SKM-1 treated with dmso at 0.1 percent for 144 hours (cell line): ENCODE data around the gene MAOA.
"Not testable (repeated sequence)": the region's sequence is repeated elsewhere in the genome, so short reads cannot be mapped to it uniquely, and the experiment has no call there.

Experiments used
- DNase-seq: peaks from one replicate; lab custom pipeline; 2025; ENCODE audit not compliant: unreplicated experiment; lab: John Stamatoyannopoulos, UW

Gene MAOA

DNA sequence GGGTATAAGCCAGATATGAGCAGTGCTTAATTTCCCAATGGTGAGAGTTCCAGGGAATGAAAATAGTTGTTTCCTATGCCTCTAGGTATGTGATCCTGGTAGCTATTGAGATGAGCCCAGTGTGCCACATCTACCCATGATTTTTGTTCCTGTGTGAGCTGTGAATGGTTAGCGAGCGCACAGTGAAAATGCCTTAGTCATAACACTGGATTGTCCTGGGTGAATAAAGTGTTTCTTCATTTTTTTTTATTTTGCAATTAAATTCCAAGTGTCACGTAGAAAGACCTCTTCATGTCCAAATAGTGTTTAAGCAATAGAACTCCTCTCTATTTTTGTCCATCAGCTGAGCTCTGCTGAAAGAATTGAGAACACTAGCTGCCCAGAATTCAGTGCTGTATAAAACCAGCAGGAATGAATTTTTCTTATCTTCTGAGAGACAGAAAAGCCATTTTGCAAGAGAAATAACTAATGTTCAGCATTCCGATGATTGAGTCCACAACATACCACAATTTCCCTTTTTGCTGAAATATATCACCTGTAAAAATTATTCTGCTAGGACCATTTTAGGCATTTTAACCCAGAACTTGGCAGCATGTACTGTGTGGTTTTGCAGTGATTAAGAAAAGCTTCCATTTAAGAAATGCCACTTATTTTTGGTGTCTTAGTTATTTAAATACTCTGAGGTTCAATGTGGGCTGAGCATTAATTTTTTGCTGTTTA, 5.6 kb downstream of the MAOA start:
- no peak for DNase-seq

- no peak for DNase-seq
Observed at GRCh38 chrX:43663173-43663572, 7.1 kb downstream of the MAOA start.

- no peak for DNase-seq
Observed at GRCh38 chrX:43664258-43664657, 8.2 kb downstream of the MAOA start.

- no peak for DNase-seq
Observed at GRCh38 chrX:43664708-43665107, 8.6 kb downstream of the MAOA start.

DNA sequence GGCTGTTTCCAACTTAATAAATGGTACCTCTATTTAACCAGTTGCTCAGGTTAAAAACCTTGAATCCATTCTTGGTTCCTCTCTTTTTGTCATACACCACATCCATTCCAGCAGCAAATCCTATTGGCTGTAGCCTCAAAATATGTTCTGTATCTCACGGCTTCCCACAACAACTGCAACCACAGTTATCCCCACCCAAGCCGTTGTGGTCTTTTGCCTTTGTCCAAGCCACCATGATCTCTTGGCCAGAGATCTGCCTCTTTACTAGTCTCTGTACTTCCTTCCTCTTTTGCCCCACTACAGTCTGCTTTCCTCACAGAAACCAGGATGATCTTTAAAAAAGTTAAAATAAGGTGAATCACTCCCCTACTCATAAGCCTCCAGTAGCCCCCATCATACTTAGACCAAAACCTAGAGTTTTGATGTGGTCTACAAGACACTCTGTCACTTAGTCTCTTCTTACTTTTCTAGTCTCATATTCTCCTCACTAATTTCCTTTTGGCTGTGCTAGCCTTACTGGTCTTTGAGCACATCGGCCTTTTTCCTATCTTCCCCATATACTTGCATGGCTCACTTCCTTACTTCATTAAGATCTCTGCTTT, 10.3 kb downstream of the MAOA start:
- DNase-seq = peak; percentile 31

DNA sequence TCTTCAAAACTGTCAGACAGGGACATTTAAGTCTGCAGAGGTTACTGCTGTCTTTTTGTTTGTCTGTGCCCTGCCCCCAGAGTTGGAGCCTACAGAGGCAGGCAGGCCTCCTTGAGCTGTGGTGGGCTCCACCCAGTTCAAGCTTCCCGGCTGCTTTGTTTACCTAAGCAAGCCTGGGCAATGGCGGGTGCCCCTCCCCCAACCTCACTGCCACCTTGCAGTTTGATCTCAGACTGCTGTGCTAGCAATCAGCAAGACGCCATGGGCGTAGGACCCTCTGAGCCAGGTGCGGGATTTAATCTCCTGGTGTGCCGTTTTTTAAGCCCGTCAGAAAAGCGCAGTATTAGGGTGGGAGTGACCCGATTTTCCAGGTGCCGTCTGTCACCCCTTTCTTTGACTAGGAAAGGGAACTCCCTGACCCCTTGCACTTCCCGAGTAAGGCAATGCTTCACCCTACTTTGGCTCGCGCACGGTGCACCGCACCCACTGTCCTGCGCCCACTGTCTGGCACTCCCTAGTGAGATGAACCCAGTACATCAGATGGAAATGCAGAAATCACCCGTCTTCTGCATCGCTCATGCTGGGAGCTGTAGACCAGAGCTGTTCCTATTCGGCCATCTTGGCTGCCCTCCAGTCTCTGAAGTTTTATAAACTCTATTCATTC, 20.0 kb downstream of the MAOA start:
- not testable (repeated sequence) for DNase-seq

DNA sequence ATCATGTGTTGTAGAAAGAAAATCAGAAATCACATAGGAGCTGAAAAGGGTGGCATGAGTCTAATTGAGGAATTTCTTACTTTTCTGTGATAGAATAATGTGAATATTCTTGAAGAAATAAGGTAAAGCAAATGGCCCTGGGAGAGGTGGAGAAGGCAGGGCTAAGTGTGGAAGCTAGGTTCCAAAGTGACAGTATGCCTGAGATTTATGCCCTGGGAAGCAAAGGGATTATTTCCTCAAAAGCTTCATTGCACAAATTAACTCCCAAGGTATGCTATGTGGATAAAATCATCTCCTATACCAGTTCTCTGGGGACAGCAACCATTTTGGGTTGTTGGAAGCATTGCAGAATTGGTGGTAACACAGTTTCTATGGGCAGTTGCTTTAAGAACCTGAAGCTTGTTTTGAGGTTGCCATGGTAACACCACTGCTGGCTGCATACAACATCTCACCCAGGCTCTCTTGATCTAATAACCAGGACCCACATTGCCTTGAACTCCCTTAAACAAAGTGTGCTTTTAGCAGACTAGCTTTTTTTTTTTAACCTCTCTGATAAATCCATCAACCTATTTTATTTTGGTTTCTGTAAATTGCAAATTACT, 21.0 kb downstream of the MAOA start:
- no peak for DNase-seq

DNA sequence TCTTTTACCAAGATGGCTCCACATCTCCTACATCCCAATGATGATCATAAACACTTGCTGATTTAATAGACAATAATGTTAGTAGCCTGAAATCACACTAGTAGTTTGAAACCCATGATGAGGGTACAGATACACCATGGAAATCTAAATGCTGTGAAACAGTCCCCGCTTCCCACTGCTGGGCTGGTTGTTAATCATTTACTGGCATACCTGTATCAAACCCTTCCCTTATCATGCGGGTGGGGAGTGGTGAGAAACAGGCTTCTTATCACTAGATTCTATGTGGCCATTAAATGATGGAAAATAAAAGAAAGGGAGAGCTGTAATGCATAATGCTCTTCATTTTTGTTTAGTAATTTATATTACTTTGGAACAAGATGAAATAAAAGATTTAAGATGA, 21.9 kb downstream of the MAOA start:
- DNase-seq = no peak

DNA sequence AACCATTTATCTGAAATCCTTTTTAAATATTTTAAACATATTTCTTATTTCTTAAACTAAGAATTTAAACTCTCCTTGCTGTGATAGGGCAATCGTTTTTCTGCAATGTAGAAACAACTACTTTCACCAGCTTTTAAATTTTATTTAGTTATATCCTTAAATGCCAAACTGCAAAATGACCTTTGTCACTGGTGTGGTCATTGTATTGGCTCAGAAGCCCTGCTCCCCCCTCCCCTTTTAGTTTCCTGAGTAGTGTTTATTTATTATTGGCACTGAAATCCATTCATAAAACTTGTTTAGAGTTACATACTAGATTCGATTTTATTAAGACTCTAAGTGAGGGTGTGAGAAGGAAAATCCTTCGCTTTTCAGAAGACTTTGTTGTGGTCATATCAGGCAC, 23.0 kb downstream of the MAOA start:
- no peak for DNase-seq

DNA sequence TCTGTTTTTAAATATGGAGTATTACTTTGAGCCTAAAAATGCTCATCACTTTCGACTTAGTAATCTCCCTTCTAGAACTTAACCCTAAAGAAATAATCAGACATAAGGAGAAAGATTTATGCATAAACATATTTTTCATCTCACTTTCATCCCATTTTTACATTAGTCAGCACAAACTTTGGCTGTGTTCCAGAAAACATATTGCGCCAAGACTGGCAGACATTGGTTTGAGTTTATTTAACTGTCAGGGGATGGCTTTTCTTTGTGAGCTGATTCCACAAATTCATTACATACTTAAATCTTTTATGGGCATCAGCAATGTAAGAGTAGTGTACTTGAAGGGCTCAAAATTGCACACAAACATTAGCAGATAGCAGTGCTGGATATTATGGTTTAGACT, 23.7 kb downstream of the MAOA start:
- DNase-seq = no peak

GRCh38 chrX:43682726-43683125, 26.6 kb downstream of the MAOA start:
- no peak for DNase-seq

DNA sequence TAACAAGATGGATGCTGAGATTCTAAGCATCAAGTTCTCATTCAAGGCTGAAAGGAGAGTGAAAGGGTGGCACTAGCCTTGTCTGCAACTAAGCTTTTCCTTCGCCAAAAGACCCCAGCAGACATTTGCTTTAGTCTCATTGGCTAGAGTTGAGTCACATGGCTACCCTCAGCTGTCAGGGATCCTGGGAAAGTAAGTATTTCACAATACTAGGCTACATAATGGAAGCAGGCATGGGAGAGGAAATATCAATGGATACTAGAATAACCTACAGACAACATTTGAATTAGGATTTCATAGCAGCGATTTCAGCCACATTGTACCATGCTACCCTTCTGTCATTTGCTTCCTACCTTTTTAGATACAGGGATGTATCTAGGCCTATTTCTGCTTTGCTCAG, 29.1 kb downstream of the MAOA start:
- no peak for DNase-seq

GRCh38 chrX:43688586-43688985, 32.5 kb downstream of the MAOA start:
- DNase-seq = no peak

GRCh38 chrX:43693602-43694406, 37.7 kb downstream of the MAOA start:
- no peak for DNase-seq

- no peak for DNase-seq
Observed at GRCh38 chrX:43699475-43699874, 43.4 kb downstream of the MAOA start.

GRCh38 chrX:43702079-43702524, 46.0 kb downstream of the MAOA start:
- DNase-seq = no peak

DNA sequence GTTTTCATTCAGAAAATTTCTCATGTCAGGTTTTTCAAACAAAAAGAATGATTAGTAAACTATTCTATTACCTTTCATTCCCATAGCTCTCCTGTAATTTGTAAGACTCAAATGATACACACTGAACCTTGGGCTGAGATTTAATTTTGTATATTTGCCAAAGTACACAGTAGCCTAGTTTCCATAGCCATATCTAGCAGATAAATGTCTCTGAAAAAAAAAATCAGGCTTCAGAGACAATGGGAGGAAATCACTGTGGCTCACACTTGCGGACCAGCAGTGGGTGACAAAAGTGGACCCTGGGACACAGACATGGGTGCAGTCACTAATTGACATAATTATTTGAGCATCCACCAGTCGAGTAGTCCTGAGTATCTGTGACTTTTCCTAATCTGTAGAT, 46.6 kb downstream of the MAOA start:
- no peak for DNase-seq

DNA sequence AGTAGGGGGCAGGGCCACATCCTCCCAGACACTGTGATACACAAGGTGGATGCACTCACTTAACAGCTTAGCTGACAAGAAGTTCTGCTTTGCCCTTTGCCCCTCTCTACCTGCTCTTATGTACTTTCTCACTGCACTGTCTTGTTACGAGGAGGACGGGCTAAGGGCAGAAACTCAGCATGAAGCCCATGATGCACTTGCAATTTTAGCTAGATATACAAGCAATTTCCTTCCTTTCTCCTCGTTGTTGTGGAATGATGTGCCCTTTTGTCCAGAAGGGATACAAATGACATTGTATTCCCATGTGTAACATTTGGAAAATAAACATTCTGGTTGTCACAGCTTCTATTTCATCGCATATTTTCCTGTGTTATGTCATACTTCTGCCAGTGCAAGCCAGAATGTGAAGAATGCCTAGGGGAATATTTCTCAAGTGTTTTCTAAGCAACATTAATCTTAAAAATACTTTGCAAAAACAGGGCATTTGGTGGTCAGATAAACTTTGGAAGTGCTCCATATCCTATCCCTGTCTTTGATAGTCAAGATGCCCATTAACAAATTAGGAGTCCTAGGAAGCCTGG, 47.2 kb downstream of the MAOA start:
- no peak for DNase-seq

- no peak for DNase-seq
Observed at GRCh38 chrX:43706786-43707370, 50.8 kb downstream of the MAOA start.

GRCh38 chrX:43707812-43708548, 51.9 kb downstream of the MAOA start:
- DNase-seq = no peak
